ENCODE measurements around the gene CDH2.

CDH2 gene

DNA sequence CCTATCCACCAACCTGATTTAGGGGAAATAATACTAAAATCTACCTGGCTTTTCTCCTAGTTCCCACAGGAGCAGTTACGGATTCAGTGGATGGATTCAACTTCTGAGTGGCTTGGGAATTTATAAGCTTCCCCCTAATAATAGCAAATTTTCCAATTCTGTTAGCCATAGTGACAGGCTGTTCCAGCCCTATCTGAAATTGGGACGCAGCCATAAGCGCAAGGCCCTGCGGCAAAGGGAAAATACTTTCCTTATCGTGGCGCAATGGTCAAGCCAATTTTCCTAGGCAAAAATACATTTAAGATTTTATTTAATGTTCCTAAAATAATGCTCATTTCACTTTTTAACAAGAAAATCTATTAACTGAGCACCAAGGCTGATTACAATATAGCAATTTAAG lies 49.7 kb downstream of the CDH2 start:
- no peak for DNase-seq (ENCODE audit: low read depth)

DNA sequence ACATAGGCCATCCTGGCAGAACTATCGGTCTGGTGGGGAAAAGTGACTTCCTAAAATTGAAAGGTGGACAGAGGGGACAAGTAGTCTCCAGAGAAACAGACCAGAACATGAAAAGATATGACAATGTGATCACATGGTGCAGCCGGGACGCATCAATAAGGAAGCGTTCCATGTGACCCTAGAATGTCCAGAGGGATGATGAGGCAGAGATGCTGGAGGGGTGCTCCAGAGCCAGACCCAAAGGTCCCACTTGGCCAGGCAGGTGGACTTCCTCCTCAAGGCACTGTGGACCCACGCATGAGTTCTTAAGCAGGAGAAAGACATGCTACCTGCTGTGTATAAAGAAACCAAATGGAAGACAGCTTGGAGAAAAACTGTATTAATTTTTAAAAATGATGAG lies 50.2 kb downstream of the CDH2 start:
- DNase-seq (ENCODE audit: low read depth) = no peak

DNA sequence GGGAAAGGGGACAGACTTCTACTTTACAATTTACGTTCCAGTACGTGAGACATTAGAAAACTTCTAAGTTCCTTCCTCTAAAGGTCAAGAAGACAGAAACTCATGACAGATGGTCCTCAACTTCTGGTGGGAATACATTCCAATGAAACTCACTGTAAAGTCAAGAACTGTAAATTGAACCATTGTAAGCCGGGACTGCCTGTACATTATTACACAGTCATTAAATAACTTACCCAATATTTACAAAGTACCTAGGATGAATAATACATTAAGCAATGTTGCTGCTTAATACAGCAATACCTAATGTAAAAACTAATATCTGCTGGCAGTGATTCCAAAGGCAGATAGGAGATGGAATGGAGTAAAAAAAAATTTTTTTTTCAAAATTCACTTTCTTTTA lies 51.9 kb downstream of the CDH2 start:
- no peak for DNase-seq (ENCODE audit: low read depth)

DNA sequence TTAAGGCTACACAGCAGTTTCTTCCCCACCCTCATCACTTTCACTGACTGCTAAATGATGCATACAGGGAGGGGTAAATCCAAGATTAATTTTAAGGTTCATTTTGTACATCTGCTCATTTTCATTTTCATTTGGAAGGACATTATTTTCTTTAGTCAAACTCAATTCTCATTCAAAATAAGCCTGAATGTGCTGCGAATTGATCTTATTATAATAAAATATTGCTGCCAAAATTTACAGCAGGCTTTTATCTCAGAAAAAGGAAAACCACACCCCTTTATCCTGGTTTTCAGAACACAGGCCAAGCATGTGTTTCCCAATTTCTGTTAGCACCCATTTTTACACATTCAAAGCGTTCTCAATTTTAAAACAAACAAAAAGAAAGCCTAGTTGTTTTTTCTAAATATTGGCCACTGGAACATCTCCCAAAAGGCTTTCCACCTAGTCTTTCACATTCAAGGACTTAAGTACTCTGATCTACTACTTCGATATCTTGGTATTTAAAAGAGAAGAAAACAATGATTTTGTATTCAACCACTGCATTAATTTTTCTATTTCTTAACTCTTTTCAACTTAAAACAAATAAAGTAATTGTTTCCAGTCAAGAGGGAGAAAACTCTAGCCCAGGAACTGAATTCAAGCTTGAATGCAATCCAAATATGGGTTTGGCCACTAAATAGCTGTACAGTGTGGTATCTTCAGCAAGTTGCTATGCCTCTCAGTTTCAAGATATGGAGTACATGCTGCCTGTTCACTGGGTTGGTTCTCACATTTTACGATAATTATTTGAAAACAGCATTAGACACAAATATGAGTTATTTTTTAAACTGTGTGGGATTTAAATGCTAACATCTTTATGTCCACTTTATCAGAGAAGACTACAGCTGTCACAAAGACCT lies 52.5 kb downstream of the CDH2 start:
- DNase-seq (ENCODE audit: low read depth) = no peak

DNA sequence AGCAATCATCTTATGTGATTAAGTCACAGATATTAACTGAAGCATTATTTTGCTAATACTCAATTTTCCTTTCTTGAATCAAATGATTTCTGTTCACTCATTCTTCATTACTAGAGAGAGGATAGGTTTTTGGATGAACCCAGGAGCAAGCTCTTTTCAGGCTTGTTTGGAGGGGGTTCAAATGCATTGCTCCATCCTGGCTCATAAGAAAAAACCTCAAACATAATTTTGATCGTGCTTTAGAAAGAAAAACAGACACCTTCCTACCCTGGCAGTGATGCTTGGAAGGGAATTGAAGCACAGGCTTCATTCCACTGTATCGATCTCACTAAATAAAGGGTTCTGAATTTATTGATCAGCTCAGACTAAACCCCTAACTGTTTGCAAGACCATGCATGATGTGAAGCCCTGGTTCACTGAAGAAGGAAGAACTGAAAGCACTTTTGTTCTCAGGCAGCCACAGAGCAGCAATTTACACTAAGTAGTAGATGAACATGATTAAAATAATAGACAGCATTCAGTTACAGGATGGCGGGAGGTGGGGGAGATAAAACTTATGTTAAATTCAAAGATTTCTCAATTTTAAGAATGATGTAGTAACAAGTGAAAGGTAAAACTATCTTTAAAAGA lies 53.4 kb downstream of the CDH2 start:
- no peak for DNase-seq (ENCODE audit: low read depth)

DNA sequence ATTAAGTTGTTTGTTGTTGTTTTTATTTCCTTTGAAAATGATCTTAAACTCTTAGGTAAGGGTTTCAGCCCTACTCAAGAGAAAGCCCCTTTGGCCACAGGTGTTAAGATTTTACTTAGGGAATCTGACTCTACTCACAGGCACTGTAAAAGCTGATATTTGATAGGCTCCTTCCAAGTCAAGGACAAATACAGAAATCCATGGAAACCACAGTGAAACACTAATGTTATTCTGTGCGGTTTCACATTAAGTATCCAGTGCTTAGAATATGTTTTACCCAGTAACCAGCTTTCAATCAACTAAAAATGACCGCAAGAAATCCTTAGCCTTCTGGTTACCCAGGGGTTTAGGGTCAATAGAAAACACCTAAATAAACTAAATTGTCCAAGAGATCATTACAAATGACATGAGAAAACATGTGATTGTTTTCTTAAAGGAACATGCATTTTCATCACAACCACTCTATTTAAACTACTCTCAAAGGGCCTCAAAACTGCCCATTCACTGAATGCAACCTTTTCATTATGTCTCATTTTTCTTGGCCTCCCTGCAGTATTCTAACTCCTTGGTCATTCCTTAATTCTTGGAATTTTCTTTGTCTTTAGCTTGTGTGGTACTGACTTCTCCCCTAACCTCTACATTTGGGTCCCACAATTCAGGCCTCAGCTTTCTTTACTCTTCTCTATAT lies 56.0 kb downstream of the CDH2 start:
- no peak for DNase-seq (ENCODE audit: low read depth)

DNA sequence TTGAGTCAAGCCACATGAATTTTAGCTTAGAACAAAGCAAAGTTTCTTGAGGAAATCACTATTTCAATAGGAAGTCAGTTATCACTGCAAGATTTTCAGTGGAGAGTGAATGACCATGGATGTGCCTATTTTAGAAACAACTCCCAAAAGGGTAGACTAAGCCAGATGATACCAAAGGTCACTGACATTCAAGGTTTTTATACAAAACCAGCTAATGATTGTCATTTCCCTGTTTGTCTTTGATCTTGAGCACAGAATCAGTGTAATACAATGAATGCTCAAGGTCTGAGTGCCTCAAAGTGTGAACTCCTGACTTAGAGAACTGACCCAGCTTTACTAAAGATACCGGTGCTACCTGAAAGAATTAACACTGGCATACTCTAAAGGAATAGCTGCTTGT lies 60.5 kb downstream of the CDH2 start:
- no peak for DNase-seq (ENCODE audit: low read depth)

DNA sequence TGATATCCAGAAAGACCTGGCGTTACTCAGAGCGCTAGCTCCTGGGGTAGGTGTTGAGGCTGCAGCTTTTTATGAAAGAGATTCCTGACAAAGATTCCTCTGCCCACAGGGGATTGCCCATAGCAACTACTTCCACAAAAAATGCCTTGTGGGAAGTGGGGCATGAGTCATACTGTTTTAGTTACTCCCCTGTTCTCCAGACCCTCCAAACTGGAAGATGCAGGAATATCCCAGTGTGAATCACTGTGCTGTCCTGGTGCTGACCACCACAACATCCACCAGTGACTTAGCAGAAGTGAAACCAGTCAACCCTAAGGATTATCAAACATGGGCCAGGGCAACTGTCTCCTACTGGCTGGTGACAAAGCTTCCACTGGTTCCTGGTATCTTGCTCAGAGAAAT lies 61.8 kb downstream of the CDH2 start:
- peak; percentile 91 for DNase-seq (ENCODE audit: low read depth)

DNA sequence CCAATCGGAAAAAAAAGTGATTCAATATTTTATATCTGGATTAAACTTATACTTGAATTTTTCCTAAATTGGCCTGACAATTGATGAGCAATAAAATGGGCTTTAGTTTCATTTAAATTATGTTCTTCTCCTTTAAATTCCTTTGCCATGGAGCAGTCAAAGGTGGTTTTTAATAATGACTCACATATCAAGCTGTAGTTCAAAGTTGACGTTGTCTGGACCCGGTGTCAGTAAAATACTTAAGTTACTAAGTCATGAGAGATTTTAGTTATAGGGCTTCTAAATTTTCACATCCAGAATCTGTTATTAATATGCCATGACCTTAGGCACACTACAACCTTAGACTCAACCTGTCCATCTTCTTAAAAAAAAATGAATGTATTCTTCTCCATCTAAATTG lies 62.5 kb downstream of the CDH2 start:
- DNase-seq (ENCODE audit: low read depth) = peak; percentile 64

DNA sequence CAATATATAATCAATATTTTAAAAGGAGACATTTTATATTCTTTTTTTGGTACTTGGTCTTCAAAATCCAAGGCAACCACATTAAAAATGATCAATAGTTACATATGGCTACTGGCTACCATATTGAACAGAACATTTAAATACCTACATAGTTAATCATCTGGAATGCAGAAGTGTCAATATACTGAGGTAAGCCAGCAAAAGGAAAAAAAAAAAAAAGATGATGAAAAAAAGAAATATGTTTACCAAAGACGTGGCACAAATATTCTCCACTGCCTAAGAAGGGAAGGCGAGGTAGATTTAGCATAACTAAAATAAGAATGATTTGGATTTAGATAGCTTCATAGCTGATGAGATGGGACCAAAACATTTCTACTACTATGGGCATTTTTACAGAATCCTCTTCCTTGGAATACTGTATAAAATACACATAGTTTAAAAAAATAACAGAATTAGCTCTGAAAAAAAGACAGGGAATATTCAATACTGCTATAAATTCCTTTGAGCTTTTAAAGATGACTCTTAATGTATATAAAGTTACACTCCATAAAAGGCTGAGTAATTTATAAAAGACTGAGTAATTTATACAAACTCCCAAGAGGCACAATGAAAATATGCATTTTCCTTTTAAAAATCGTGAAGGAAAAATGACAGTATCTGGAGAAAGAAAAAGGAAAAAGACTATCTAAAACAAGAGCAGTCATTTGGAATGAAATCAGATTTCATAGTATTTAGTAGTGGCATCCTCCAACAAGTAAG lies 63.5 kb downstream of the CDH2 start:
- DNase-seq (ENCODE audit: low read depth) = no peak

DNA sequence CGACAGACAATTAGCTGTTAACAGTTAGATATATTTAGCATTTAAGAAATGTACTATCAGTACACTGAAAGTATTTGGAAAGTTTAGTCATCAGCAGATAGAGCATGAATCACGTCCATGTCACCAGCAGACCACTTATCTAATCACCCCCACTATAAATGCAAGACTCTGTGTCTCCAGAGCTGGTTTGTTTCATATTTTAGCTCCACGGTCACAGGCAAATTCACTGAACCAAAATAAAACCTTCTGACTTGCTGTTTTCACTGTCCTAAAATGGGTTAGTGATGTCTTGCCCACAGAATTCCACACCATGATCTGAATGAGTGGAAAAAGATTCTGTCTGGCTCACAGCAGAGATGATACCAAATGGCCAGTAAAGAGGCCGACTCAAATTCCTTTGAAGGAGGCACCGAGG lies 64.9 kb downstream of the CDH2 start:
- peak; percentile 92 for DNase-seq (ENCODE audit: low read depth)

DNA sequence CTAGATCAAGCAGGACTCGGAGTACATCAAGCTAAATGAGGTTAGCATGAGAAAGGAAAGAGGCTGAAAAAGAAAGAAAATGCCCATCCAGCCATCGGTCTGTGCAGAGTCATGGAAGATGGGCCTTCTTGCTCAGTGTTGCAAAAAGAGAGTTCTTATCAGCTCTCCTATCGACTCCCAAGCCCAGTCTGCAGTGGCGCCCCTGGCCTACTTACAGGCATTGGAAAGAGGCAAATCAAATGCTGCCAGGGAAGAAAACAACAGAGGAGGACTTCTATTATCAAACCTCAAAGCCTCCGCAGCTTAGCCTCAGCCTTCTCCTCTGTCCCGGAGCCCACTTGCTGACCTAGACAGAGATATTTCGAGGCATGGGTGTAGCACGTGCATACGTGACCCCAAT lies 66.0 kb downstream of the CDH2 start:
- DNase-seq (ENCODE audit: low read depth) = no peak

DNA sequence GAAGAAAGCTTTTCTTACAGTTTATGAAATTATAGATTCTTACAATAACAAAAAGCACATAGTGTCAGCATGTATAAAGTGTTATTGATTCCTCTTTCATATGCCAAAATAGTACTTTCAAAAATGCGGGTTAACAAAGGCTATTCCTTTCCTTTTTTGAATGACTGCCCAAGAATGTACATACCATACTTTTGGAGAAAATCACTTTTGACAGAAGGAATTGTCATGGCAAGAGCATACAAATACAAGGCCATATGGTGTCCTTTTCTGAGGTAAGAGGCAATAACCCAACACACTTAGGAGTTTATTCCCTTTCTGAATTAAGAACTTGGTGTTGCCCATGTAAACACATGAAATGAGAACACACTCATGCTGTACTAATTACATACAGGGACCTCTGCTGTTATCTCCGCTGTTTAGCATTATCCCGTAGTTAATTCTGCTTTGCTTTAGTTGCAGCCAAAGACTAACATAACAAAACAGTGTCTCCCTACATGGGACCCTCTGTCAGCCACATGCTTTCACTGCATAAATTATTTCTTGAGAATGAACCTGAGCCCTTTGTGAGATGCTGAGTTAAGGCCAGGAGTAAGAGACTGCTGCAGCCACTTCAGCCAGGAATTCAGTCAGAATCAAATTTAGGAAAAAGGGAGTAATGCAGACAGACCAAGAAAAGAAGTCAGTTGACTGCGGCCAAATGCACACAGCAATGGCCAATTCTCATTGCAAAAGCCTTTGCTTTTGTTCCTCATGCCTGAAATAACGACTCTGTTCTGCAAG lies 67.0 kb downstream of the CDH2 start:
- no peak for DNase-seq (ENCODE audit: low read depth)

DNA sequence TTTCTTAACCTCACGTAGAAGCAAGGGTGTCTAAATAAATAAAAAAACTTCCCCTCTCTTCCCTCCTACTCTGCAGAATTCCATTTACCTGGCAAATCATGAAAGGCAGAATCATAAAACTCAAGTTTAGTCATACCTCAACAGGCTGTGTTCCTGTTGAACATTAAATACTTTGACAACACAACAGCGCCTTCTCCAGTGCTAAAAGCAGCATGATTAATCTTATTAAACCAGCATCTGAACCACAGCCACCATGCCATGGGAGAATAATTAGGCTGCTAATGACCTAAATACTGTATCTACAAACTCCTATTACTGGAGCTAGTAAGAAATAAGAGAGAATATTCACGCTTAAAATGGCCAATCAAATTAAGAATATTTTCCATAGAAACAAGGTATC lies 68.1 kb downstream of the CDH2 start:
- DNase-seq (ENCODE audit: low read depth) = no peak

DNA sequence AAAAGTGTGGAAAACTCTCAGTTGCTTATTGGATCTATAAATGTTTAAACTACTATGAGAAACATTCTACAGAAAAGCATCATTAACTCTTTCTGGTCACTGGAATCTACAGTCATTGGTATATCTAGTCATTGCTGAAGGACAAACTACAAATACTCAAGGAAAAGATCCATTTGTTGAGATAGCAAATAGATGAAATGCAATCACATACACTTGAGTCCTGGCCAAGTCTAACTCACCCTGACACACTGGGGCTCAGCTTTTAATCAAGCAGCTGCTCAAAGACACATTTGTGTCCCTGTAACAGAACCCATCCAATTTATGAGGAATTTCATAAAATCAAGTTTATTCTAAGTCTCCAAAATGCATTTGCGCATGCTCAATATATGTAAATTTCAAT lies 68.7 kb downstream of the CDH2 start:
- DNase-seq (ENCODE audit: low read depth) = no peak

DNA sequence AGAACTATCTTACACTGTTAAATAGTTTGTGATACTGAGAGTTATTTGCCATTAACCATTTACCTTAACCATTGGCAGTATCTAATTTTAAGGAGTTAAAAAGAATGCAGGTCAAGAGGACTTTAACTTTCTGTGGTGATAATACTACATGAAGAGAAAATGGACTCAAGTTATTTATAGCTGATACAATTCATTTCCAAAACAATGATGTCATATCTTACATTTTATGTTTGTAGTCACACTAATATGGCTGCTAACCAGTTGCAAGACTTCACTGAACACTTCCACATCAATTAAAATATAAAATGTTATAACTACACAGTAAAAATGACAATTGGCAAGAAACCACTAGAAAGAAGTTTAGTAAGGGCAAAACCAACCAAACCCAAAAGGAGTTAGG lies 77.7 kb downstream of the CDH2 start:
- no peak for DNase-seq (ENCODE audit: low read depth)

DNA sequence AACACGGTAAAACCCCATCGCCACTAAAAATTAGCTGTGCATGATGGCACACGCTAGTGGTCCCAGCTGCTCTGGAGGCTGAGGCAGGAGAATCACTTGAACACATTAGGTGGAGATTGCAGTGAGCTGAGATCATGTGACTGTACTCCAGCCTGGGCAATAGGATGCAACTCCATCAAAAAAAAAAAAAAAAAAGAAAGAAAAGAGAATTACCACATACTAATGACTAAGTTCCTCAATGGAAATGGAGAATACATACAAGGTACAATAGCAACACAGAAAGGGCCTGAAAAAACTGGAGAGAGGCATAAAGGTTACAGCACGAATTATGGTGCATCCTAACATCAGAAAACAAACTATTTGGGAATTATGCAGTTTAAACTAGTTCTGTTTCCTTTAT lies 81.3 kb downstream of the CDH2 start:
- DNase-seq (ENCODE audit: low read depth) = no peak

DNA sequence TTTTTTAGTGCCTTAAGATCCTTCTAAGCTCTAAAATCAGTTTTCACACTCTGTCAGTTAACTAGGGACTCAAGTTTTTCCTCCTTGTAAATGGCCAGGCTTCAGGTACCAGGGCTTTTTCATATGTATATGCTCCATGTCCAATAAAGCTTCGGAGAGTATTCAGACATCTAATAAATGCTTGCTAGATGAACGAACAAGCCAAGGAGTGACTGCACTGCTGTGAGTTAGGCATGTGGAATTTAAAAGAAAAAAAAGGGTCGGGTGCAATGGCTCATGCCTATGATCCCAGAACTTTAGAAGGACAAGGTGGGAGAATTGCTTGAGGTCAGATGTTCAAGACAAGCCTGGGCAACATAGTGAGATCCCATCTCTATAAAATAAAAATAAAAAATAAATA lies 81.9 kb downstream of the CDH2 start:
- no peak for DNase-seq (ENCODE audit: low read depth)

DNA sequence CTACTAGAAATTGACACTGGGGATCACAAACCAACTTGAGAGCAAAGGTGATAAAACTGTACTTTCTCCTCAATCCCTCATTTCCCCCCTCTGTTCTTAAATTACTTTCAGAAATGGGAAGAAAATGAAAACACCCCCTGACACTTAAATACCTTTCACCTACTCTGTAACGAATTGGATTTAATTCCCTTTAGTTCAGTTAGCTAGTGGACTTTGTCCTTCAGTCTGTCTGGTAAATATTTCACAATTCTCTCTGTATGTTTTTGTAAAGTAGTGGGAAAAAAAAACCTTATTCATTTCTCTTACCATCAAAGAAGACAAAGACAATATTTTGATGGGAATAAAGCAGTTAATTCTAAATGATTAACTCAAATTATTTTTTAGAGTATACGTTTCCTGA lies 85.7 kb downstream of the CDH2 start:
- DNase-seq (ENCODE audit: low read depth) = no peak

DNA sequence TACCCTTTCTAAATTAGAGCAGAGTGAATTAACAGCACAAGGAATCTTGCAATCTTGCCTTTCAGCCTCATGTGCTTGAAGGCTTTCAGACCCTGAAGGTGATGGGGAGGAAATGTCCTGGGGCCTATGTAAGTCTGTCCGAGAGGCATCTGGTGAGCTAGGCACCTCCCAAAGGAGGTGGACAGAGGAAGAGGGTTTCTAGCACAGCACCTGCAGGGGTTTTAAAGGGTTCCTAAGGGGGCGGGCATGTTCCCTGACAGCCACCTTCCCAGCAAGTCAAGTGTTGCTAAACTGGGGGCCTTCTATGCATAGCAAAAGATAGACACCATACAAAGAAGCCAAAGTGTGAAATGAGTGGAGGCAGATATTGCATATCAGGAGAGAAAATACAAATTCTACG lies 88.5 kb downstream of the CDH2 start:
- DNase-seq (ENCODE audit: low read depth) = no peak

DNA sequence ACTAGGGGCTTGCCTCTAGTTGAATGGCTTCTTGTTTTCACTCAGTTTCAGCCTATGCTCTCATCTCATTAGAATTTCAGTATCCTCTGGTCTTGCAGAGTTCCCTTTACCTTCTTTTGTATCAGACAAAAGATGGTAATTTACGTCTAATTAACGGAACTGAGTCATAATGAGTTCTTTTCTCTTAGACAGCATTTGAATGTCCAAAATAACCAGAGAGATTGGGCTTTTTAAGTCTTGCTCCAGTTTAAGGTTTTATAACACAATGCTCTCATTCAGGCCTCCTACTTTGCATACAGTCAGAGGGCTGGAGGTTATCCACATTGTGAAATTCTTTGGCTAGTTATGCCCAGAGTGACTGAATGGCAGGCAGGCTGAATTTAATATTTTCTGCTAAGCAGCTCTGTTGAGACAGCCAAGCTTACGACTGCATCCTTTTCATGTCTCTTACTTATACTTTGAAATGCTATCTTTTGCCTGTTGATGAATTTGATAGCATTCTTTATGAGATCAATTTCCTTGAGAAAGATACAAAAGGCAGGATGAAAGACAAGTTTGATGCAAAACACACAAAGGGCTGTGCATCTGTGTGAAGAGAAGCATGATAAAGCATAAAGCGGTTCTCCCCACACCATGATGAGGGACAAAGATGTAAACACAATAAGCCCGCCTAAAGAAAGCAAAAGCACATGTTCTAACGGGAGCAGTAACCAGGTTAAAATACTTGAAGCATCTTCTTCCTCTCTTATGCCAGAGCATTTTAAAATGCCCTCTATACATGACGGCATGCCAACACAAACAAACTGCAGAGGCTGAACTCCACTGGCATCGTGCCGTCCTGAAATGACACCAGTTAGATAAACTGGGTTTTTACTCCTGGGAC lies 90.0 kb downstream of the CDH2 start:
- no peak for DNase-seq (ENCODE audit: low read depth)

Data from non-pigmented ciliary epithelial cell (primary cell).